Gastroesophageal sphincter (tissue), 4 donors: ENCODE data around the gene PAX7. TPM values are rescaled to one million over a fixed set of nuclear protein-coding genes. Genes with fewer than 3 reads are reported as not detected.

Experiments
- ATAC-seq: fragments of 150-250 bp; one replicate; pipeline ENCODE4 v1.9.1; 2016; ENCODE audit warnings: mild to moderate bottlenecking, moderate library complexity
- H3K27ac ChIP-seq, 4 donors: fragments of 200-600 bp; sonication (generic) in 3 of 4; 1 replicate in 3 of 4; 2 replicates in 1 of 4; pipeline ENCODE4 v1.5.1; 2016 to 2019
- H3K27me3 ChIP-seq: fragments of 200-600 bp; sonication (generic); one replicate; pipeline ENCODE4 v1.5.1; 2019
- H3K36me3 ChIP-seq, 2 donors: fragments of 200-600 bp; sonication (generic); one replicate each; pipeline ENCODE4 v1.5.1; 2019; ENCODE audit warnings: control low read depth in 1 of 2
- H3K4me1 ChIP-seq, 3 donors: fragments of 200-600 bp; sonication (generic); 1 replicate in 2 of 3; 2 replicates in 1 of 3; pipeline ENCODE4 v1.5.1; 2016 to 2019; ENCODE audit warnings: control low read depth in 2 of 3
- H3K4me3 ChIP-seq, 2 donors: fragments of 200-600 bp; sonication (generic); one replicate each; pipeline ENCODE4 v1.5.1; 2019; ENCODE audit warnings: mild to moderate bottlenecking in 1 of 2, moderate library complexity in 1 of 2
- H3K9me3 ChIP-seq, 3 donors: fragments of 200-600 bp; sonication (generic); one replicate each; pipeline ENCODE4 v1.5.1; 2017 to 2019; ENCODE audit warnings: control low read depth in 2 of 3
- CTCF ChIP-seq, 4 experiments: fragments of 200-600 bp in 2 of 4; fragments of 450-650 bp in 2 of 4; sonication (generic) in 1 of 4; IDR thresholded peaks; one replicate each; pipeline ENCODE4 v1.5.1; 2017 to 2019; ENCODE audit warnings: antibody characterized with exemption in 4 of 4, mild to moderate bottlenecking in 2 of 4, moderate library complexity in 2 of 4
- EP300 ChIP-seq: sonication (generic); formaldehyde crosslinking; IDR thresholded peaks from one replicate; pipeline ENCODE4 v1.6.1; 2017; ENCODE audit warnings: antibody characterized with exemption, mild to moderate bottlenecking
- POLR2A ChIP-seq, 2 donors: fragments of 450-650 bp; IDR thresholded peaks; one replicate each; pipeline ENCODE4 v1.6.1; 2017; ENCODE audit warnings: antibody characterized with exemption in 2 of 2, mild to moderate bottlenecking in 2 of 2, moderate library complexity in 1 of 2
- POLR2AphosphoS5 ChIP-seq: sonication (generic); formaldehyde crosslinking; IDR thresholded peaks from one replicate; pipeline ENCODE4 v1.6.1; 2017; ENCODE audit warnings: antibody characterized with exemption
- WGBS, 2 donors: methylation state at CpG; one replicate each; pipeline ENCODE4 v1.1.5; 2018; ENCODE audit warnings: low coverage in 1 of 2; 5-methylcytosine and 5-hydroxymethylcytosine counted together
- total RNA-seq, 4 donors: library from RNA; depleted of rRNA; stranded (reverse); fragments of >200 nt; gene quantifications; one replicate each; pipeline ENCODE4 v1.1.0, GENCODE V29; 2016

The PAX7 gene
- total RNA-seq, 4 donors from 2014 or later, result not detected

GRCh38 chr1:18653916-18654315, 23.3 kb downstream of the PAX7 start:
- no peaks in the 10 kb centered on the region for H3K36me3 ChIP-seq
- H3K9me3 ChIP-seq, result no peaks in the 10 kb centered on the region
- H3K27ac ChIP-seq, result no peak overlapping the region
- no peaks in the 10 kb centered on the region for H3K4me1 ChIP-seq
- H3K27me3 ChIP-seq, result peaks cover 100% of the 10 kb centered on the region
- no peak for ATAC-seq
- TF ChIP-seq POLR2A (IDR thresholded peaks at IDR 0.05) (no peak), EP300 (no peak), CTCF (IDR thresholded peaks at IDR 0.05) (no peak), POLR2AphosphoS5 (no peak)
- WGBS, 2 donors, result 14% methylated on average over 3 of the region's 13 CpGs; no CpG with 5 or more reads in 1 of the 2 donors
- no peak overlapping the region for H3K4me3 ChIP-seq

GRCh38 chr1:18654599-18654998, 24.0 kb downstream of the PAX7 start:
- H3K9me3 ChIP-seq, result no peaks in the 10 kb centered on the region
- H3K27me3 ChIP-seq, result peaks cover 100% of the 10 kb centered on the region
- WGBS, 2 donors, result 64 to 78% methylated on average over 3 to 5 of the region's 5 CpGs
- H3K27ac ChIP-seq, result no peak overlapping the region
- H3K4me3 ChIP-seq, result no peak overlapping the region
- TF ChIP-seq EP300 (no peak), POLR2AphosphoS5 (no peak), POLR2A (IDR thresholded peaks at IDR 0.05) (no peak), CTCF (IDR thresholded peaks at IDR 0.05) (no peak)
- H3K36me3 ChIP-seq, result no peaks in the 10 kb centered on the region
- ATAC-seq, result no peak
- no peaks in the 10 kb centered on the region for H3K4me1 ChIP-seq

DNA sequence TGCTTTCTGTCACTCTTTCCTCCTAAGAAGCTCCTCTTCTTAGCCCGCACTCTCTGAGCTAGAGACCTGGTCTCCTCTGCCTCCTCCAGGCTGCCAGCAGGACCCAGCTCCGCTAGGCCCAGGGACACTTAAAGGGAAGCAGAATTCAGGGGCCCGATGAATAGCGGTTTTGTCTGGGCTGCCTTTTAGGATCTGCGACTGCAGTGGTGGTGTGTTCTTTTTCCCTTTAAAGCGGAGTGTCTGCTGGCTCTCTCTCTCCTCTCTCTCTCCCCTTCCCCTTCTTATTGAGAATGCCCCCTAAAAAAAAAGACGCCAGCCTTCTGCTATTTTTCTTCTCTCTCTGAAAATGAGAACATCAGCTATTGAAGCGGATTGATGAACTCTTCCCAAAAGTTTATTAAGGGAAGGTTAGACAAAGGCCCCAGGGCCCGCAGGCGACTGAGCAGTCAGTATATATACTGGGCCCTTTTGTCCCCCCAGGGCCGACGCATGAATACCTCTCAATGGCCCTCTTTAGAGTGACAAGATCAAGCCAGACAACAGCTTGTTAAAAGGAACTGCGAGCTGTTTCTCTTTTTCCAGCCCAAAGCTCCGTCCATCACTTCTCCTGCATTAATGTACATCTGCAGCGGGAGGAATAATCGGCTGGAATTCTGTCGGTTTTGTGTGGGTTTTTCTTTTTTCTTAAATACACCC, 27.0 kb downstream of the PAX7 start:
- Histone ChIP-seq H3K4me3 (no peak overlapping the region), H3K27me3 (peaks cover 100% of the 10 kb centered on the region), H3K9me3 (no peaks in the 10 kb centered on the region), H3K36me3 (no peaks in the 10 kb centered on the region), H3K4me1 (no peaks in the 10 kb centered on the region), H3K27ac (no peak overlapping the region)
- no peak for ATAC-seq
- WGBS, 2 donors, result 59 to 72% methylated on average over 12 to 17 of the region's 17 CpGs
- TF ChIP-seq POLR2A (IDR thresholded peaks at IDR 0.05), result no peak
- no peak for TF ChIP-seq EP300
- no peak for TF ChIP-seq POLR2AphosphoS5
- TF ChIP-seq CTCF (IDR thresholded peaks at IDR 0.05), result no peak

DNA sequence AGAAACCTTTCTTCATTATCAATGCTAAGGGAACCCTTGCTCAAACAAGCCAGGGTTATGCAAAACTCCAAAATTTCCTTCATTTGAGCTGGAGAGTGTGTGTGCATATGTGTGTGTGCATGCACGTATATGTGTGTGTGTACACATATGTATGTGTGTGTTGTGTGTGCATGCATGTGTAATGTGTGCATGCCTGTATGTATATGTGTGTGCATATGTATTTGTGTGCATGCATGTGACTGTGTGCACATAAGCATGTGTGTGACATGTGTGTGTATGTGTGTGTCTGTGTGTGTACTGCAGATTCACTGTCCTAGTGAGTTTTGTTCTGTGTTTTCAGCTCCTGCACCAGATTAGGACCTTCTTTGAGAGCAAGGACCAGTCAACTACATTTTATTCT, 28.2 kb downstream of the PAX7 start:
- no peak overlapping the region for H3K27ac ChIP-seq
- H3K9me3 ChIP-seq, result no peaks in the 10 kb centered on the region
- 78% methylated on average over 1 of the region's 1 CpG; no CpG with 5 or more reads in 1 of the 2 donors for WGBS, 2 donors
- no peak overlapping the region for H3K4me3 ChIP-seq
- TF ChIP-seq POLR2AphosphoS5, result no peak
- TF ChIP-seq CTCF (IDR thresholded peaks at IDR 0.05), result no peak
- TF ChIP-seq EP300, result no peak
- TF ChIP-seq POLR2A (IDR thresholded peaks at IDR 0.05), result no peak
- ATAC-seq, result no peak
- H3K36me3 ChIP-seq, result no peaks in the 10 kb centered on the region
- peaks cover 100% of the 10 kb centered on the region for H3K27me3 ChIP-seq
- H3K4me1 ChIP-seq, result no peaks in the 10 kb centered on the region
